NK-92 (cell line): ENCODE data around the gene APLP1.
"Not testable (repeated sequence)": the region's sequence is repeated elsewhere in the genome, so short reads cannot be mapped to it uniquely, and the experiment has no call there.

ENCODE experiments used
- DNase-seq: peaks from one replicate; lab custom pipeline; 2025; ENCODE audit not compliant: unreplicated experiment; lab: John Stamatoyannopoulos, UW

Gene APLP1

GRCh38 chr19:35903550-35904179, 35.3 kb downstream of the APLP1 start:
- DNase-seq: peak; percentile 51

- no peak for DNase-seq
These were observed 36.1 kb downstream of the APLP1 start for GRCh38 chr19:35904311-35905068.

- DNase-seq: no peak
These were observed 36.9 kb downstream of the APLP1 start for GRCh38 chr19:35905178-35905727.

GRCh38 chr19:35907377-35907745, 39.0 kb downstream of the APLP1 start:
- no peak for DNase-seq

GRCh38 chr19:35908010-35908441, 39.7 kb downstream of the APLP1 start, which contains the start of gene TYROBP:
TYROBP (minus strand) TSS chr19:35908295; CDS start chr19:35908228, 67 bp downstream.
- no peak for DNase-seq

- no peak for DNase-seq
These were observed 40.8 kb downstream of the APLP1 start for GRCh38 chr19:35908973-35909683.

- DNase-seq: no peak
These were observed 41.3 kb downstream of the APLP1 start for GRCh38 chr19:35909684-35910035.

GRCh38 chr19:35910355-35910754, 42.0 kb downstream of the APLP1 start:
- DNase-seq: not testable (repeated sequence)

- no peak for DNase-seq
These were observed 42.8 kb downstream of the APLP1 start for GRCh38 chr19:35911173-35911572.

- DNase-seq: no peak
These were observed 43.4 kb downstream of the APLP1 start for GRCh38 chr19:35911790-35912189.

GRCh38 chr19:35913589-35913988, 45.2 kb downstream of the APLP1 start:
- DNase-seq: no peak

- DNase-seq: no peak
These were observed 47.1 kb downstream of the APLP1 start for GRCh38 chr19:35915443-35915842.

- DNase-seq: no peak
These were observed 50.9 kb downstream of the APLP1 start for GRCh38 chr19:35919306-35919705.

- no peak for DNase-seq
These were observed 52.6 kb downstream of the APLP1 start for GRCh38 chr19:35921012-35921411.

GRCh38 chr19:35925501-35925900, 57.1 kb downstream of the APLP1 start:
- DNase-seq: no peak

GRCh38 chr19:35928507-35928906, 60.1 kb downstream of the APLP1 start:
- no peak for DNase-seq
